Cardiac muscle cell (in vitro differentiated cells and primary cell): ENCODE results near the gene KRTAP10-2. TPM values are rescaled to one million over a fixed set of nuclear protein-coding genes. Genes with fewer than 3 reads are reported as not detected.

Experiments
- DNase-seq, 2 donors: peaks; one replicate each; pipeline versions ENCODE4 v3.0.0 to v3.0.0-alpha.2; 2010 to 2017; ENCODE audit warnings: low read depth in 1 of 2, low spot score in 1 of 2
- H3K27ac ChIP-seq: fragments of 200-600 bp; sonication (generic); 2 replicates; pipeline ENCODE4 v1.5.1; 2016
- H3K27me3 ChIP-seq: fragments of 200-600 bp; sonication (generic); 2 replicates; pipeline ENCODE4 v1.6.0; 2016; ENCODE audit warnings: control low read depth
- H3K36me3 ChIP-seq: fragments of 200-600 bp; sonication (generic); 2 replicates; pipeline ENCODE4 v1.5.1; 2016; ENCODE audit warnings: control low read depth
- H3K4me1 ChIP-seq: fragments of 200-600 bp; sonication (generic); 2 replicates; pipeline ENCODE4 v1.8.1; 2017; ENCODE audit warnings: low read depth, mild to moderate bottlenecking, mixed run types
- H3K4me3 ChIP-seq: fragments of 200-600 bp; sonication (generic); 2 replicates; pipeline ENCODE4 v1.5.1; 2016; ENCODE audit warnings: mild to moderate bottlenecking
- H3K9me3 ChIP-seq: fragments of 200-600 bp; sonication (generic); 2 replicates; pipeline ENCODE4 v1.5.1; 2017; ENCODE audit warnings: low read depth, mild to moderate bottlenecking, control low read depth
- polyA plus RNA-seq: library from polyadenylated mRNA; unstranded; fragments of >200 nt; fragmentation: Nextera tagmentation; extraction: Ambion mirVana; gene quantifications from 2 replicates; pipeline ENCODE4 v1.2.1, GENCODE V29; 2016
- total RNA-seq: library from RNA; depleted of rRNA; stranded (reverse); fragments of >200 nt; gene quantifications from 2 replicates; pipeline ENCODE4 v1.2.3, GENCODE V29; 2016
- TF ChIP-seq, protein P1 (sequence below): IDR thresholded peaks from 2 replicates; pipeline ENCODE4 v1.5.1; 2012; ENCODE audit warnings: low read depth, mild to moderate bottlenecking, low read length

Gene KRTAP10-2
- total and polyA plus RNA-seq, 2 experiments from 2014 or later = 0.55 TPM; not detected in 1

DNA sequence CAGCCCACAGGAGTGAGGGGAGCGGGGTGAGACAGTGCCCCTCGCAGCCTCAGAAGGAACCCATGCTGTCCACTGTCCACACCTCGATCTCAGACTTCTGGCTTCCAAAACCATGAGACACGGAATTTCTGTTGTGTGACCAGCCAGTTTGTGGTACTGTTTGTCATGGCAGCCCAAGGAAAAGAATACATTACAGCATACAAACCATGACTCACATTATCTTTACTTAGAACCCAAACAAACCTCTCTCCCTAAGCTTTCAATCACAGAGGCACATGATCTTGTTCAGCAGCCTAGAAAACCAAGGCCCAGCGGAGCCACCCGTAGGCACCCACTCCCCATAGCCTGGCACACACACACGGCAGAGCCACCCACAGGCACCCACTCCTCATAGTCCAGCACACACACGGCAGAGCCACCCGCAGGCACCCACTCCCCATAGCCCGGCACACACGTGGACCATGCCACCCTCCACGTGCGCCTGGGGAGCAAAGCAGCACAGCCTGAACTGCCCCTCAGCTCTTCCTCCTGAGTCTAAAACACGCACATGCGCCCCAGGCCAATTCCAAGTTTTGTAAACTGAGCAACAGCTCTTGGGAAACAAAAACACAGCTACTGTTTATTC lies 21.8 kb upstream of the KRTAP10-2 start:
- DNase-seq = no peak
- Histone ChIP-seq H3K27ac (no peak overlapping the region), H3K36me3 (no peaks in the 10 kb centered on the region), H3K4me1 (no peaks in the 10 kb centered on the region), H3K27me3 (no peaks in the 10 kb centered on the region), H3K9me3 (no peaks in the 10 kb centered on the region), H3K4me3 (no peak overlapping the region)
- TF ChIP-seq, protein P1, sequence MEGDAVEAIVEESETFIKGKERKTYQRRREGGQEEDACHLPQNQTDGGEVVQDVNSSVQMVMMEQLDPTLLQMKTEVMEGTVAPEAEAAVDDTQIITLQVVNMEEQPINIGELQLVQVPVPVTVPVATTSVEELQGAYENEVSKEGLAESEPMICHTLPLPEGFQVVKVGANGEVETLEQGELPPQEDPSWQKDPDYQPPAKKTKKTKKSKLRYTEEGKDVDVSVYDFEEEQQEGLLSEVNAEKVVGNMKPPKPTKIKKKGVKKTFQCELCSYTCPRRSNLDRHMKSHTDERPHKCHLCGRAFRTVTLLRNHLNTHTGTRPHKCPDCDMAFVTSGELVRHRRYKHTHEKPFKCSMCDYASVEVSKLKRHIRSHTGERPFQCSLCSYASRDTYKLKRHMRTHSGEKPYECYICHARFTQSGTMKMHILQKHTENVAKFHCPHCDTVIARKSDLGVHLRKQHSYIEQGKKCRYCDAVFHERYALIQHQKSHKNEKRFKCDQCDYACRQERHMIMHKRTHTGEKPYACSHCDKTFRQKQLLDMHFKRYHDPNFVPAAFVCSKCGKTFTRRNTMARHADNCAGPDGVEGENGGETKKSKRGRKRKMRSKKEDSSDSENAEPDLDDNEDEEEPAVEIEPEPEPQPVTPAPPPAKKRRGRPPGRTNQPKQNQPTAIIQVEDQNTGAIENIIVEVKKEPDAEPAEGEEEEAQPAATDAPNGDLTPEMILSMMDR = no peak

DNA sequence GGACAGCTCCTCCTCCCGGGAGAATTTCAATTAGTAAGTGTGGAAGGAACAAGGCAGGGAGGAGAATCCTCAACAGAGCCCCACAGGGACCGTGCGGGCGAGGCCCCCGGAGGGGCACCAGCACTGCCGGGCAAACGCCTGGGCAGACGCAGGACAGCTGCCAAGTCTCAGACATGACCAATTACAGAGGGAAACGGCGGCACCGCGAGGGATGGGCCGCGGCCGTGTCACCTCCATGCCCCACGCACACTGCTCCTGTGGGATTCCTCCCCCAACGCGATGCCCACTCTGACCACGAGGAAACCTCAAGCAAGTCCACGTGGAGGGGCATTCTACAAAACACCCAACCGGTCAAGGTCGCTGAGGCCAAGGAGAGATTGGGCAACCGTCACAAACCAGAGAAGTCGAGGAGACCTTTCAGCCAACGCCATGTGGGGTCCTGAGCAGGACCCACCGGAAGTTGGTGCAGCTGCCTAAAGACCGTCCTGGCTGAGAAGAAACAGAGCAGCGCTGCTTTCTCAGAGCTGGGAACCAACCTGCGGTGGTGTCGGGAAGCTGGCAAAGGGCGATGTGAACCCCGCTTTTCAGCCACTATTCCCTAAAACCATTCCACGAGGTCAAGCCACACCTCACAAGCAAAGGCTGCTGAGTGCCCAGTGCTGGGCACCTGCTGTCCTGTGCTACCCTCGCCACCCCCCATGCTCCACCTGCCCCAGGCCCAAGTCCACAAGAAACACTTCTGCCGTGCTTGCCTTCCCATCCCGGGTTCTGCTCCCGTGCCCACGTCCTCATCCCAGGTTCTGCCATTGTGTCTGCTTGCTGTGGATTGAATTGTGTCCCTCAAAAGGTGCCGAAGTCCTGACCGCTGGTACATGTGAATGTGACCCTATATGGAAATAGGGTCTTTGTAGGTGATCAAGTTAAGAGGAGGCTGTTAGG lies 20.8 kb upstream of the KRTAP10-2 start:
- TF ChIP-seq, protein P1 = no peak
- Histone ChIP-seq H3K4me1 (no peaks in the 10 kb centered on the region), H3K9me3 (no peaks in the 10 kb centered on the region), H3K27ac (no peak overlapping the region), H3K27me3 (no peaks in the 10 kb centered on the region), H3K36me3 (no peaks in the 10 kb centered on the region), H3K4me3 (no peak overlapping the region)
- no peak for DNase-seq

DNA sequence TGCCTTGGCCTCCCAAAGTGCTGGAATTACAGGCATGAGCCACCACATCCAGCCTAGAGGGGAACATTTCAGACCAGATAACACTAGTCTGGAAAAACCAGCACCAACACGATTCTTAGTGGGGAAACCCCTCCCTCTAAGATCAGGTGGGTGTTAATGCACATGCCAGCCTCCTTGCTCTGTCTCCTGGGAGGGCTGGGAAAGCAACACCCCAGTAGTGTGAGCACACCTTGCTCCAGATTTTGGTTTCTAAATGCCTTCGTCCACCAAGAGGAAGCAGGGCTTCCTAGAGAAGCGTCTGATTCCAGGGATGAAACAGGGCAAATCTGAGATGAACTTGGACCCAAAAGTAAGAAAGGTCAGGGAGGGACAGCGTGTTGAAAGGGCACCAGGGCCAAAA lies 20.0 kb upstream of the KRTAP10-2 start:
- Histone ChIP-seq H3K4me1 (no peaks in the 10 kb centered on the region), H3K9me3 (no peaks in the 10 kb centered on the region), H3K4me3 (no peak overlapping the region), H3K27ac (no peak overlapping the region), H3K36me3 (no peaks in the 10 kb centered on the region), H3K27me3 (no peaks in the 10 kb centered on the region)
- no peak for DNase-seq
- TF ChIP-seq, protein P1 = no peak

DNA sequence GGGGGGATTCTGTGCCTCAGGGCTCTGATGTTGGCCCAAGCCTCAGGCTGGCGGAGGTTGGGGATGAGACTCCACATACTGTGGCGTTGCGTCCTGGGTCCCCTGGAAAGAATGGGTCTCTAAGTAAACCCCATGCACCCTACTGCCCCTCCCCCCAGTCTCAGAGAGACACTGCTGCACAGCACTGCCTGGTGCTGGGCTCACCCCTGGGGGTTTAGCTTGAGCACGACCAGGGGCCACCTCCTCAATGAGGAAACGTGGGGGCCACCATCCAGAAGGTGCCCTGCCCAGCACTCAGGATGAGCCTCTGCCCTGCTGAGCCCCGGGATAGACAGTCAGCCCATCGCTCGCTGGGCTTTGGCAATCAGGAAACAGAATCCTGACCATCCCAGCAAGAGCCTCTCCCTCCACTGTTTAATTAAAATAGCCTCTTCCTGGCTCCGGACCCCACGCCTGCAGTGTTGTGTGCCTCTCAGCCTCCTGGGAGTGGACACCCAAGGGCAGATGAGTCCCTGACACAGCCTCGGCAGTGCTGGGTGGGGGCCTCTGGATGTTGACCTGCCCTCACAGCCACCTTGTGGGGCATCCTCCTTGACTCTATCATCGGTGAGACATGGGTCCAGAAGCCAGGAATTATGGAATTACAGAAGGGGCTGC lies 18.7 kb upstream of the KRTAP10-2 start:
- no peak overlapping the region for H3K4me3 ChIP-seq
- no peaks in the 10 kb centered on the region for H3K27me3 ChIP-seq
- H3K36me3 ChIP-seq = no peaks in the 10 kb centered on the region
- TF ChIP-seq, protein P1 = no peak
- H3K27ac ChIP-seq = no peak overlapping the region
- no peaks in the 10 kb centered on the region for H3K4me1 ChIP-seq
- DNase-seq = no peak
- H3K9me3 ChIP-seq = no peaks in the 10 kb centered on the region

DNA sequence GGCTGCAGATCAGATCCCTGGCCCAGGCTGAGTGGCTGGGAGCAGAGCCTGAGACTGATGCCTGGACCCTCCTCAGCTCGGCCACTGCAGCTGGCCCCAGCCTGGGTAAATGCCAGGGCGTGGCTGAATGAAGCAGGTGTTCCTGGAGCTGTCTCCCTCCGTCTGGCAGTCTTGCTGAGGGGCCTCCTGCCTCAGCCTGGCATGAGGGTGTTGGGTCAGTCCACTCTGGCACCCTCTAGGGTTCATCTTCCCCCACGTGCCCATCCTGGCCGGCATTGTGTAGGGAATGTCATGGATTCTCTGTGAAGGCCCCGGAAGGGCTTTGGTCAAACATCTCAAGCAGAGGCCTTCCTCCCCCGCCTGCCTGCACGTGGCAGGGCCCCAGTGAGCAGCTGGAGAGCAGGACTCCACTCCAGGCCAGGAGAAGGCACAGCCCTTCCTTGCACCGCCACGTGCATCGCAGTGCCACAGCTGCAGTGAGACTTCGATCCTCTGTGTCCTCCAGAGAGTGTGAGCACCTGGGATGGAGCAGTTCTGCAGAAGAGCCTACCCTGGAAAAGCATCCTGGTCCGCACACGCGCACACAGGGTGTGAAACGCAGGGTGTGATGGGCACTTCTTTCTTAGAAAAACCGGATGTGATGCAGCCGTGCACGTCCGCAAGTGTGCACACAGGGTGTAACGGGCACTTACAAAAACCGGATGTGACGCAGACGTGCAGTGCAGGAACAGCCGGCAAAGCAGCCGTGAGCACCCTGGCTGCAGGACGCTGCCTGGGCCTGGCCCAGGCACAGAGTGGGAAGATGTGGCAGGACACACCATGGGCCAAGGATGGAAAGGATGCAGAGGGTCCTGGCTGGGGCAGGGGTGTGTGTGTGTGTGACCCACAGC lies 17.6 kb upstream of the KRTAP10-2 start:
- Histone ChIP-seq H3K27ac (no peak overlapping the region), H3K4me3 (no peak overlapping the region), H3K36me3 (no peaks in the 10 kb centered on the region), H3K4me1 (no peaks in the 10 kb centered on the region), H3K27me3 (no peaks in the 10 kb centered on the region), H3K9me3 (no peaks in the 10 kb centered on the region)
- DNase-seq = no peak
- TF ChIP-seq, protein P1 = no peak
